GM21390 (cell line): Measurements from ENCODE around the gene HOXD13.

ENCODE experiments used
- ATAC-seq: cut with Tn5 transposase; IDR thresholded peaks from one replicate; pipeline ENCODE4 v1.9.1; 2021; ENCODE audit not compliant: unreplicated experiment

The HOXD13 gene

DNA sequence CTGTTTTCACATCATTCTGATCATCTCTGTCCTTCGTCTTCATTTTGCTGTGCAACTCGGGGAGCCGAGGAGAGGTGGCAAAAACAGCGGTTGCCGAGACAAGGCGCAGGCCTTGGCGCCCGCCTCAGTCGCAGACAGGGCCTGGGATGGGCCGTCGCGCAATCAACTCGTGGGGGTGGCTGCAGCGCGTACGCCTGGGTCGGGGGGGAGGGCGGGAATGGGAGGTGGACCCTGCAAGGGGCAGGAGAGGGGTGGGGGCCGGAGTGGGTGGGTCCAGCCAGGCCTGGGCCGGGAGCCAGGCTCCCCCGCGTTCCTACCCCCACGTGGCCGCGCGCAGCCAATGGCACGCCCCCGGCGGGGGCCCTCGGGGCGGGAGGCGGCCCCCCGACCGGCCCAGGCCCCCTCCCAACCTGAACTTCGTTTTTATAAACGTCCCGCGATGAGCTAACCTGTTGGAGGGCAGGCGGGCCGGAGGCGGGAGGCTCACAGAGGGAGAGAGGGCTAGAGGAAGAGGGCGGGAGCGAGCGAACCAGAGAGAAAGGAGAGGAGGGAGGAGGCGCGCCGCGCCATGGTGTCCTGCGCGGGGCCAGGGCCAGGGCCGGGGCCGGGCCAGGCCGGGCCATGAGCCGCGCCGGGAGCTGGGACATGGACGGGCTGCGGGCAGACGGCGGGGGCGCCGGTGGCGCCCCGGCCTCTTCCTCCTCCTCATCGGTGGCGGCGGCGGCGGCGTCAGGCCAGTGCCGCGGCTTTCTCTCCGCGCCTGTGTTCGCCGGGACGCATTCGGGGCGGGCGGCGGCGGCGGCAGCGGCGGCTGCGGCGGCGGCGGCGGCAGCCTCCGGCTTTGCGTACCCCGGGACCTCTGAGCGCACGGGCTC is at the start of gene HOXD13:
Gene HOXD13, plus strand, starts transcription at position 452 of the 875 bp plus-strand sequence. Its CDS starts 170 bp downstream, at position 622.
- no peak for ATAC-seq

- no peak for ATAC-seq
Measured at GRCh38 chr2:176056406-176056805, 36.1 kb upstream of the HOXD13 start.

DNA sequence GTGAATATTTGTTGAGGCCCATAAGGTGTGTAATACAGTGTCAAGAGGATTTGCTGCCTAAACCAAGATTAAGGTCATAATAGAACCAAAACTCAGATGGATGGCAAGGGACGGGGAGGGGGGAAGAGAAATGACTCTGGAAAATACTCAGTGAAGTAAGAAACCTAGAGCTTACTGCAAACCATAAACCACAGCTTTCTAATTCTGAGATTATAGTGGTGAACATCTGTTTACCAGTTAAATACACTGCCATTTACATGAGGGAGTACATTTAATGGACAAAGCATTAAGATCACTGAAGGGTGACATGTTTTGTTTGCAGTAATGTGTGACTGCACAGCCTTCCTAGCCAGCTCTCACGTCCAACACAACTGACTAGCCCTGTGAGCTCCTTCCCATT is 28.6 kb upstream of the HOXD13 start:
- ATAC-seq: no peak

DNA sequence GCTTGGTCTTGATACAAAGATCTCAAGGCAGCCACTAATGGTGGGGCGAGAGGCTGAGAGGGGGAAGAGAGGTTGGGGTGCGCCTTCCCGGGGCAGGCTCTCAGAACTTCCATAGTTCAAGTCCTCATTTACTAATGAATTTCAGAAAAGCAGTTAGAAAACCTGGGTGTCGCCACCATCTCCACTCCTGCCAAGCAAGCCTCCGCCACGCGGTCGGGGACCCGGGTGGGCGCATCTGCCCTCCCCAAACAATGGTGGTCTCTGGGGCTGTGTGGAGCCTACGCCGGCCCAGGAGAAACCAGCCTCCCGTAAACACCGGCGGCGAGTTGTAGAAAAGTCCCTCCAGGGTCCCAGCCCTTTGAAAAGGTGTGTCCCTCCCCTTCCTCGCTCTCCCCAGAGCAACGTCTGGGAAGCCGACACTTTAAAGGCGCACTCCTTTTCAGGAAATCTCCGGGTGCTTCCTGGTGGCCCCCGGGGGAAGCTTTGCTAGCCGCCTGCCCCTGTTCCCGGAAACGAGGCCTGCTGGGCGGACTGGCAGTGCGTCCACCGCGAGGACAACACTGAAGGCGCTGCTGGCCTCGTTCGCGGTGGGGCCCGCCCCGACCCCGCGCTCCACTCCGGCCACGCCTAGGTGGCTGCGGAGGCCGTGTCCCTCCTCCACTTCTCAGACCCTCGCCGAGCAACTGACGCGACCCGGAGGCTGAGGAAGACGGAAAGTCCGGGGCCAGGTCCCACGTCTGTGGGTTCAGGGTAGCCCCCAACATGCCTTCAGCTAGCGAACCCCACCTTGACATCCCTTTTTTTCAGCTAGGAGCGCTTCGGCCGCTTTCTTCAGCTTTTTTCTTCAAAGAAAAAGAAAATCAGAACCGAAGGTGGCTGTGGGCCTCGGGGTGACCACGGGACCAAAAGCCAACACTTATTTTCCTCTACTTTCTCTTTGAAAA is 25.6 kb upstream of the HOXD13 start:
- no peak for ATAC-seq

- ATAC-seq: no peak
Measured at GRCh38 chr2:176067589-176068418, 24.7 kb upstream of the HOXD13 start.

- no peak for ATAC-seq
Measured at GRCh38 chr2:176068419-176068832, 24.1 kb upstream of the HOXD13 start.

DNA sequence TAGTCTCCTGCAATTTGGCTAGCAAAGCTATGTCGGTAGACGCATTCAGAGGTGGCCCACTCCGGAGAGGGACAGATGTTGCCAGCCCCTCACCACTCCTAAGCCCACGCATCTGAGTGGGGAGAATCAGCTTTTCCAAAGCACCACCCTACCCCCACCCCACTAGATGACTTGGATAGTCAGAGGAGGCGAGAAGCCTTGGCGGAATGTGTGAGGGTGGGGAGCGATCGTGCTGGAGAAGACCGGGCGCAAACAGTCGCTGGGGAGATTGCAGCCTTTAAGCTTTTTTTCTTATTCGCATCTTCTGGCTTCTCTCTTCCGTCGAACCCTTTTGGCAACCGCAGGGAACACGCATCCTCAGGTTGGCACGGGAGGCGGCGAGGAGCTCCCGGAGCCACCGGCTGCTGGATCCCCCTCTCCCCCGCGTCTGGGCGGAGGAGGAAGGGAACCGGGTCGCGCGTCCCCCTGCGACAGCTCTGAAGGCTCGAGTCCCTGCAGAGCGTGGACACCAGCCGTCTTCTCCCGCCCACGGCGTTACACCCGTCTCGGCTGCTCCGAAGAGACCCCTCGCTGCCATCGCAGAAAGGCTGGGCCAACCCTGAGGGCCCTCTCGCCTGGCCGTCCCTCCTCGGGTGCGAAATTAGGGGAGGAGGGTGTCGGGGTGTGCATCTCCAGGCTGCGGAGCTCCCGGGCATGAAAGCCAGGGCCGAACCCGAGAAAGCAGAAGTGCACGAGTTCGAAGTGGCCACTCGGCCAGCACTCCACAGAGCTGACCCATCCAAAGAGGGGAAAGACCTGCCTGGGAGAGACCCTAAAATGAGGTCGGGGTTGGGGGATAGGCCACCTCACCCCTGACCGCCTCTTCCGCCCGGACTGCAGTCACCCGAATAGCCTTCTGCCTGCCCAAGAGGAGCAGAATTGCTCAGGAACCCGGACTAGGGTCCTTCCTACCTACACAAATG is 20.9 kb upstream of the HOXD13 start:
- no peak for ATAC-seq

- no peak for ATAC-seq
Measured at GRCh38 chr2:176072292-176072669, 20.2 kb upstream of the HOXD13 start.

DNA sequence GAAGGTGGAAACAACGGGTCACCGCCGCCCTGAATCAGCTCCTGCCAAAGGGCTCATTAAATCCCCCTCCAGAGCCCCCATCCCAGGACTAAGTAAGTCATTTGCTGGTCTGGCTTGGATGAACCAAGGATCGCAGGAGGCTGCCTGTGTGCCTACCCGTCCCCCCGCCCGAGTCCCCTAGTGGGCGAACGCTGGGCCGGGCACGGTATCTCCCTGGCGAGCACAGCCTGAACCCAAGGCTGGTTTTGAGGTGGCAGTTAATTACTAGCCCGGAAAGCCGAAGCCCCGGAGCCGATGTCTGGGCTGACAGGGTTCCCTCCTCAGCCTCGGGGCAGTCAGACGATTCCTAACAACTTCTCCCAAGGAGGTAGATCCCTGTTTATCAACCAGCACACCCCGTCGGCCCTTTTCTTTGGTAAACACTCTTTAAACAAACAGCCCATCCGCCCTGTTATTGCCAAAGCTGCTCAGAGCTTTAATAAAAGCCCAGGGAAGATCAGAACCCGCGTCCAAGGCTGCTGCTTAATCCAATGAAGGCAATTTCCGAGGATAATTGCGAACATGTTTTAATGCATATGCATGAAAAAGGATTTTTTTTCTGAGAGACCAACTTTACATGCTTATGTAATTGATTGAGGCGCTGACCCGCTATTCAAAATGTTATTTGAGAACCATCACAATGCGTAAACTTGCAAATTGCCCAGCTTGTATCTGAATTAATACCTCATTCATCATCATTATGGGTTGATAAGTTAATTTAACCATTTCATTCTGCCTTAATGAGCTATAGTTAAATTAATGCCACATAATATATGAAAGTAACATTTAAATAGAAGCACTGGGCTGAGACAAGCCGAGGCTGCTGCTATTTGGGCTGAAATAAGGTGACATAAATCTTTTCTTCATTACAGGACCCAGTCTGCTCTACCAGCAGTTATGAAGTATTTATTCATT is 19.3 kb upstream of the HOXD13 start:
- ATAC-seq: no peak

- no peak for ATAC-seq
Measured at GRCh38 chr2:176074919-176075425, 17.5 kb upstream of the HOXD13 start.

DNA sequence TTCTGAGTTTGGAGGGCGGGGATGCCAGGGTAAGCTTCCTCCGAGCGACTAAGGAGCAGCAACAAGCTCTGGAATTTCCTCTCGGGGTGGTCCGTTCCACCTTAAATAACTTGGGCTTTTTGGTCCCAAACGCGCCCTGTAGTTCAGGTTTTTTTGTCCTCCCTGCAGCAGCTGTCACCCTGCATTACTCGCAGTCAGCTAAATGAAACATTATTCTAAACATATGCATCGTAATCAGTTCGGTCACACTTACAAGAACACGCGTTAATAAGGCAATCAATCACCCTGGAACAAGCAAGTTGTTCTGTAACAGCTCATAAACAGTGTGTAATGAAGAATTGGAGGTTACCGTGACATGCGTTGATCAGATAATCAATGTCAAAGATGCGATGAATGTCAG is 17.0 kb upstream of the HOXD13 start:
- no peak for ATAC-seq

DNA sequence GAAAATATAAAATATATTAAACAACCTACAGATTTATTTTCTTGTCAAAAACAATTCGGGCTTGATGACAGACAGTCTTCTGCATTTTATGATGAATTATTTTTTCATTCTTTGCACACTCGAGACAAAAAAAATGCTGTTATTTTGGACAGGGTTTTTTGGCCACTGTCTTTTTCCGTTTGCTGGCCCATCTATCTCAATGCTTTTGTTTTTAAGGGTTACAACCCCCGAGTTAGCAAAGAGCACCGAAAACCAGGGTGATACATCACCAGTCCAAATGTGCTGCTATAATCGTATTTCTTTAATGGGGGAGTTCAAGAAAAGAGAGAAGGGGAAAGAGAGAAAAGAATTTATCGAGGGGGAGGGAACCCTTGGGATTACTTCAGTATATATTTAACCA is 16.5 kb upstream of the HOXD13 start:
- no peak for ATAC-seq

DNA sequence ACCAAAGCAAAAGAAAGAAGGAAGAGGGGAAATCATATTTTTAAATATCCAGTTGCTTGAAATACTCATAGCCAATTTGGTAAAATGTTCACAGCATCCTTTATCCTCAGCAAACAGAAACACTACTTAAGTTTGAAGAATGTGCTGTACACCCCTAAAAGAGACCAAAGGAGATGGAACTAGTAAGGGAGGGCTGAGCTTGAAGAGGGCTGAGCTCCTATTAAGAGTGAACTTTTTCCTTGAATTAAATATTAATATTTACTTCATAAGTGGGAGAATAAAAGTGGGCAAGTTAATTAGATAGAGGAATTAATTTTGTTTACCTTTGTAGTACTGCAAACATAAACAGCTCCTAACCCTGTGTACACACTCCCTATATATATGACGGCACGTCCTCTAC is 15.7 kb upstream of the HOXD13 start:
- no peak for ATAC-seq

DNA sequence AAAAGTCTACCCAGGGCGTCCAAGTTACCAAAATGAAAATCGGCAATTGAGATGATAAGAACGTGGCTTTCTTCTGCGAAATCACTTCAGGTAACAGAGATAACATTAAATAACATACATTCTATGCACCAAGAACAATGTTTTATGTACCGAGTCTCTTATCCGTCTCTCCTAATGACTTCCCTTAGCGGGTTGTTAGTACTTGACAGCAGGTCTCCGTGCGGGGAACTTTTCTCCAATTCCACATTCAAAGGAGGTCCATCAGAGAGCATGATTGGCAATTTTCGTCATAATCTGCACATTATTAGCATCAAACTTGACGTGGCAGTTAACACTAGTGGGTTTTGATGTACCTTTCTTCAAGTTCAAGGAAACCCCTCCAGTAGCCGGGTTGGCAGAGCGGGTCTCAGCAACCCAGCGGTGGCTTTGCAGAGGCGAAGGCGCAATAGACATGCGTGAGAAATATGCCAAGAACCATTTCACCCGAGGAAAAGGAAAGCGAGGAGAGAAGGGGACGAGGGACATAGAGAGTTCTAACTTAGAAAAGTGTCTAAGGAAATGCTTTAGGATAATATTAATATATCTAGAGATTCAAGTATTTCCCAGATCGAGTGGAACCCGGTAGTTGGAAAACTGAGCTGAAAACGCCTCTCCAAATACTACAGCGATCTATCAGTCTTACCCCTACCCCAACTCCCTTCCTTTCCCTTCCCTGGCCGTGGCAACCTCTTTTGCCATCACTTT is 13.8 kb upstream of the HOXD13 start:
- ATAC-seq: no peak

GRCh38 chr2:176079285-176079830 is 13.2 kb upstream of the HOXD13 start:
- ATAC-seq: no peak

DNA sequence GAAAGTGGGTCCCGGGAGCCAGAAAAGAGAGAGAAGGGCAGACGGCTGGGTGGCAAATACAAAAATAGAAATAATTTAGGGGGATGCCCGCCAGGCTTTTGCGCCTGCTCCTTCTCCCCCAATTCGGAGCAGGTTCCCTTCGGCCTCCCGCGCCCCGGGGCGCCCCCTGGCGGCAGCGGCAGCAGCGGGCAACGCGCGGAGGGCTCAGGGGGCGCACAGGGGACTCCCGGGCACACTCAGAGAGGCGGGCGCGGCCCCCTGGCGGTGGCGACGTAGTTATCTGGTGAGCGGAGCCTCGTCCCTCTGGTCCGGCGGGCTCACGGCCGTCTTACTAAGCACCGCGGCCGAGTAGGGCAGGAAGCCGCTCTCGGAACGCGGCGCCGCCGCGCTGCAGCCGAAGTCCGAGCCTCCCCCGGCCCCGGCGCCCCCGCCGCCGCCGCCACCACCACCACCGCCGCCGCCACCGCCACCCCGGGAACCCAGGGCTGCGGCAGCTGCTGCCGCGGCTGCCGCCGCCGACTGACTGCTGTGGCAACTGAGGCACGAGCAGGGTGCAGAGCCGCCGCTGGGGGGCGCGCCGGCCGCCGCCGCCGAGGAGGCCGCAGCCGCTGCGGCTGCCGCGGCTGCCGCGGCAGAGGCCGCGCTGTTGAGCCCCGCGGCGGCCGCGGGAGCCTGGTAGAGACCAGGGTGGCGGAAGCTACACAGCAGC is 12.5 kb upstream of the HOXD13 start:
- ATAC-seq: no peak
